Esophagus squamous epithelium (tissue), 4 donors: ENCODE data around the gene EML1.

Source experiments
- POLR2A ChIP-seq, 4 donors: fragments of 450-650 bp; IDR thresholded peaks; one replicate each; pipeline ENCODE4 v1.6.1; 2017; ENCODE audit warnings: antibody characterized with exemption in 4 of 4, mild to moderate bottlenecking in 4 of 4, moderate library complexity in 3 of 4
- TF ChIP-seq, protein P1 (sequence below), 6 experiments: fragments of 450-650 bp in 4 of 6; fragments of 200-600 bp in 2 of 6; sonication (generic) in 2 of 6; IDR thresholded peaks; one replicate each; pipeline ENCODE4 v1.5.1; 2016 to 2019; ENCODE audit warnings: antibody characterized with exemption in 6 of 6, mild to moderate bottlenecking in 4 of 6, moderate library complexity in 4 of 6

DNA sequence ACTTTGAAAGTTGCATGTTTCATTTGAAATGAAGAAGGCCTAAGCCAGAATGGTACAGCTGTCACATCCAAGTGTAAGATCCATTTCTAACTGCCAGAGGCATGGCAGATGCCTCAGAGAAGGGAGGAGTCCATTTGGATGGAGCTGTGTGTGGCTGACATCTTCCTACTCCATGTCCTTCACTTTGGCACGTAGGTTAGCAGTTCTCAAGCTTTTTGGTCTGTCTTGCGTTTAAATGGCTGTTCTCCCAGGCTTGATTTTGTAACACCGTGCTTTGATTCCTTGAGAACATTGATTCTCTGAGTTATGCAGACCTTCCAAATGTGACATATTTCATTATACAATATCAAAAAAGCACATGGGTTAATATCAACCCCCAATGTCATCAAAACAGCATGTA is 23.4 kb downstream of the EML1 start:
- TF ChIP-seq, protein P1, sequence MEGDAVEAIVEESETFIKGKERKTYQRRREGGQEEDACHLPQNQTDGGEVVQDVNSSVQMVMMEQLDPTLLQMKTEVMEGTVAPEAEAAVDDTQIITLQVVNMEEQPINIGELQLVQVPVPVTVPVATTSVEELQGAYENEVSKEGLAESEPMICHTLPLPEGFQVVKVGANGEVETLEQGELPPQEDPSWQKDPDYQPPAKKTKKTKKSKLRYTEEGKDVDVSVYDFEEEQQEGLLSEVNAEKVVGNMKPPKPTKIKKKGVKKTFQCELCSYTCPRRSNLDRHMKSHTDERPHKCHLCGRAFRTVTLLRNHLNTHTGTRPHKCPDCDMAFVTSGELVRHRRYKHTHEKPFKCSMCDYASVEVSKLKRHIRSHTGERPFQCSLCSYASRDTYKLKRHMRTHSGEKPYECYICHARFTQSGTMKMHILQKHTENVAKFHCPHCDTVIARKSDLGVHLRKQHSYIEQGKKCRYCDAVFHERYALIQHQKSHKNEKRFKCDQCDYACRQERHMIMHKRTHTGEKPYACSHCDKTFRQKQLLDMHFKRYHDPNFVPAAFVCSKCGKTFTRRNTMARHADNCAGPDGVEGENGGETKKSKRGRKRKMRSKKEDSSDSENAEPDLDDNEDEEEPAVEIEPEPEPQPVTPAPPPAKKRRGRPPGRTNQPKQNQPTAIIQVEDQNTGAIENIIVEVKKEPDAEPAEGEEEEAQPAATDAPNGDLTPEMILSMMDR (IDR thresholded peaks at IDR 0.05) = no peak
- TF ChIP-seq POLR2A (IDR thresholded peaks at IDR 0.05) = no peak
